ENCODE results near the gene STEAP4. TPM values are rescaled to one million over a fixed set of nuclear protein-coding genes. Genes with fewer than 3 reads are reported as not detected.

The STEAP4 gene
- not detected in 2 replicates for total RNA-seq

DNA sequence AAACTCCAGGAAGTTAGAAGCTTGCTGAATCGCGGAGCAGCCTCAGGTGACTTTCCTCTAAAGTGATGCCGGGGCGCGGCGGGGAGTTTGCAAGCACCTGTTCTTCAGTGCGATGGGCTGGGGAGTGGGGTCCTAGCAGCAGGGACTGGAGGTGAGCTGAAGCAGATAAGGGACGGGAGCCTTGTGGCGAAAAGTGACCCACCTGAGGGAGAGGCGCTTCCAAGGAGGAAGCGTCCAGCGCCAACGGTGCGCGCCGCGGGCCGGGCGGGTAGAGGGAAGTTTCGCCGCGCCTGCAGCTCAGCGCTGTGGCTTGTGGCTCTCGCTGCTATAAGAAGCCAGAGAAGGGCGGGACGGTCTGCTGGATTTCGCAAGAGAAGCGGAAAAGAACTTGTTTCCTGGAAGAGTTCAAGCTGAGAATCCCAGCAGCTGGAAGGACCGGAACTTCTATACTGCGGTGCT lies at the start of gene STEAP4:
TSS of gene STEAP4 (minus strand) at position 305 of the 459 bp plus-strand sequence. CDS start 22,625 bp downstream, outside the sequence.

Other genes starting within 250 kb of the STEAP4 start
- gene SRI, start 86.9 kb downstream of the STEAP4 start, total RNA-seq: 143 and 152 TPM in 2 replicates